GM12801 (cell line): ENCODE results near the gene IFIT5.

Experiments
- TF ChIP-seq, protein P1 (sequence below): IDR thresholded peaks from one replicate; pipeline ENCODE4 v1.5.1; 2011; ENCODE audit warnings: control low read depth; ENCODE audit not compliant: insufficient read length; ENCODE audit errors: extremely low read depth

Gene IFIT5

DNA sequence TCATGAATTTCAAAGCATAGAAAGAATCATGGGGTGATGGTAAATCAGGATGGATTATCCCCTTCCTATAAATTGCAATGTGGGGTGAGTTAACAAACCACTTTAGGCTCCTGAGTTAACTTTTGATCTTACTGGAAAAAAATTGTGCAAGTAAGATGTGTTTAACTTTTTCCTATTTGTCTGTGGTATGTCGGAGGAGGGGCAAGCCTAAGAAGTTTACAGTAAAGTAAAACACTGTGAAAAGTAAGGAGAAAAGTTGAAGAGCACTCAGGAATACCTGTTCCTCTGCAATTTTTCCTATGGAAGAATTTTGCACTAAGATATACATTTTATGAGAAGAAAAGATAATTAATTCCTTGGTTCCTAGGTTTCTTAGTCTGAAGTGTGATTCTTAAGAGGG is 44.4 kb downstream of the IFIT5 start:
- TF ChIP-seq, protein P1, sequence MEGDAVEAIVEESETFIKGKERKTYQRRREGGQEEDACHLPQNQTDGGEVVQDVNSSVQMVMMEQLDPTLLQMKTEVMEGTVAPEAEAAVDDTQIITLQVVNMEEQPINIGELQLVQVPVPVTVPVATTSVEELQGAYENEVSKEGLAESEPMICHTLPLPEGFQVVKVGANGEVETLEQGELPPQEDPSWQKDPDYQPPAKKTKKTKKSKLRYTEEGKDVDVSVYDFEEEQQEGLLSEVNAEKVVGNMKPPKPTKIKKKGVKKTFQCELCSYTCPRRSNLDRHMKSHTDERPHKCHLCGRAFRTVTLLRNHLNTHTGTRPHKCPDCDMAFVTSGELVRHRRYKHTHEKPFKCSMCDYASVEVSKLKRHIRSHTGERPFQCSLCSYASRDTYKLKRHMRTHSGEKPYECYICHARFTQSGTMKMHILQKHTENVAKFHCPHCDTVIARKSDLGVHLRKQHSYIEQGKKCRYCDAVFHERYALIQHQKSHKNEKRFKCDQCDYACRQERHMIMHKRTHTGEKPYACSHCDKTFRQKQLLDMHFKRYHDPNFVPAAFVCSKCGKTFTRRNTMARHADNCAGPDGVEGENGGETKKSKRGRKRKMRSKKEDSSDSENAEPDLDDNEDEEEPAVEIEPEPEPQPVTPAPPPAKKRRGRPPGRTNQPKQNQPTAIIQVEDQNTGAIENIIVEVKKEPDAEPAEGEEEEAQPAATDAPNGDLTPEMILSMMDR: no peak

DNA sequence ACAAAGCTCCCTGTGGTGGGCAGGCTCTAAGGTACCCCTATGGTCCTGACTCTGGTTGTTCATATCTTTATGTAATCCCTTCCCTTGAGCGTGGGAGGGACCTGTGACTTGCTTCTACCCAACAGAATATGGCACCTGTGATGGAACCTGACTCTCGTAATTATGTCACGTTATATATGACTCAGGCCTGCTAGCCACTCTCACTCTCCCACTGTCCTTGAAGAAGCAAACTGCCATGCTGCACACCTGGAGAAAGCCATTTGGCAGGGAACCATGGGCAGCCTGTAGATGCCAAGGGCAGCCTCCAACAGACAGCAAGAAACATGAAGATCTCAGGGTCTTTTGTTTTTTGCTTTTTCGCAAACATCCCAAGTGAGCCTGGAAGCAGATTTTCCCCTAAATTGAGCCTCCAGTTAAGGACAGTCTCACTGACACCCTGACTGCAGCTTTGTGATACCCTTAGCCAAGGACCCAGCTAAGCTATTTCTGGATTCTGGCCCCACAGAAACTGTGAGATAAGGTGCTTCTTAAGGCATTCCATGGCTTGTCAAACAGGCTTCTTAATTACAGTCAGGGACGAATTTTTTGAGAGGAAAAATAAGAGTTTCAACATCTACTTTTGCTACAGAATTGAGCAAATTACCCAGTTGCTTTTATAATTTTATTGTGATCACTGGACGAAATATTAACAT is 49.6 kb downstream of the IFIT5 start:
- TF ChIP-seq, protein P1: no peak

- TF ChIP-seq, protein P1: no peak
These were observed 50.8 kb downstream of the IFIT5 start for GRCh38 chr10:89465196-89465595.

DNA sequence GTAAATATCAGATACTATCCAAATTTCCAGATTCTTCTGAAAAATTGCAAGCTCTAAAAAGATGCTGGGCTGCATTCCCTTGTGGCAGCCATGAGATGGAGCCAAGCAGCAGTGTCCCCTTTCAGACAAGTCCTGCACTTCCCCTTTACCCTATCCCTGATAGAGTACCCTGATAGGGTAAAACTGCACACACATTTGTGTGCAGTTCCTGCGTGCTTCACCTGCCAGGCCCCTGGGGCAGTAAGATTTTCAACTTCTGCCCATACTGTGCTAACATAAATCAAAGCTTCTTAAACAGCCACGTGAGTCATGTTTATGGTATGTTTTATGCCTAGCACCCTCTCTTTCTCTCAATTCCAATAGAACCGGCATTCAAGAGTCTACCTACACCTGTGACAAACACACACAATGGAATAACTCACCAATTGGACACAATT is 52.2 kb downstream of the IFIT5 start:
- TF ChIP-seq, protein P1: no peak

- TF ChIP-seq, protein P1: no peak
These were observed 54.0 kb downstream of the IFIT5 start for GRCh38 chr10:89468191-89468965.

GRCh38 chr10:89469517-89469916 is 55.1 kb downstream of the IFIT5 start:
- TF ChIP-seq, protein P1: no peak
